Activated CD8-positive, alpha-beta T cell treated with anti-CD3 and anti-CD28 coated beads for 36 hours (primary cell): ENCODE data around the gene GLO1. TPM values are rescaled to one million over a fixed set of nuclear protein-coding genes. Genes with fewer than 3 reads are reported as not detected.

Experiments used
- ATAC-seq: fragments of 200-7000 bp; cut with Tn5 transposase; one replicate; pipeline ENCODE4 v1.10.0; 2021; ENCODE audit warnings: mild to moderate bottlenecking, moderate library complexity
- CTCF ChIA-PET: fragments of 350-600 bp; sonication (Branson Sonifier 250); formaldehyde crosslinking; loops from one replicate; lab custom pipeline; 2021; ENCODE audit warnings: antibody characterized with exemption; lab: Charles Lee
- POLR2A ChIA-PET: fragments of 350-600 bp; sonication (Branson Sonifier 250); formaldehyde crosslinking; loops from one replicate; lab custom pipeline; 2021; ENCODE audit warnings: antibody characterized with exemption; lab: Charles Lee
- DNase-seq: peaks from one replicate; pipeline ENCODE4 v3.0.0-alpha.2; 2020
- H3K27ac Mint-ChIP-seq: one replicate; pipeline ENCODE4 v1.8.0; 2021; ENCODE audit warnings: mild to moderate bottlenecking, mixed read lengths
- H3K27me3 Mint-ChIP-seq: one replicate; pipeline ENCODE4 v1.8.0; 2021; ENCODE audit warnings: mixed read lengths
- H3K36me3 Mint-ChIP-seq: one replicate; pipeline ENCODE4 v1.8.0; 2021; ENCODE audit warnings: low read depth, mixed read lengths
- H3K4me1 Mint-ChIP-seq: one replicate; pipeline ENCODE4 v1.8.0; 2021; ENCODE audit warnings: low read depth, mixed read lengths
- H3K4me3 Mint-ChIP-seq: one replicate; pipeline ENCODE4 v1.8.0; 2021; ENCODE audit warnings: mild to moderate bottlenecking, moderate library complexity, mixed read lengths
- H3K9me3 Mint-ChIP-seq: one replicate; pipeline ENCODE4 v1.8.0; 2021; ENCODE audit warnings: mixed read lengths
- CTCF ChIP-seq: fragments of 200-600 bp; IDR thresholded peaks from one replicate; pipeline ENCODE4 v1.8.0; 2022; ENCODE audit warnings: antibody characterized with exemption, mild to moderate bottlenecking
- intact Hi-C: fragments of 100-400 bp; cut with micrococcal nuclease; formaldehyde crosslinking; loops from one replicate; pipeline ENCODE4 v1.10.0; 2022
- total RNA-seq, 2 experiments: library from RNA; stranded (reverse); gene quantifications; one replicate each; pipeline ENCODE4 v1.2.3, GENCODE V29; 2021

The GLO1 gene
- total RNA-seq, 2 experiments from 2014 or later, result 135 to 142 TPM

- TF ChIP-seq CTCF, result no peak
- ATAC-seq (no peak), DNase-seq (no peak)
- Mint-ChIP-seq H3K4me3 (no peak overlapping the region), H3K4me1 (peaks cover 4% of the 10 kb centered on the region), H3K9me3 (no peaks in the 10 kb centered on the region), H3K27ac (no peak overlapping the region), H3K27me3 (no peaks in the 10 kb centered on the region), H3K36me3 (peaks cover 37% of the 10 kb centered on the region)
- ChIA-PET POLR2A (no interaction called here), CTCF (no interaction called here)
- intact Hi-C loops, result no loop called here
Observed at GRCh38 chr6:38681850-38682249, 21.1 kb downstream of the GLO1 start.

GRCh38 chr6:38679668-38680067 lies 23.3 kb downstream of the GLO1 start:
- no peak for TF ChIP-seq CTCF
- Mint-ChIP-seq H3K4me3 (no peak overlapping the region), H3K9me3 (no peaks in the 10 kb centered on the region), H3K27ac (no peak overlapping the region), H3K4me1 (peaks cover 3% of the 10 kb centered on the region), H3K36me3 (peaks cover 47% of the 10 kb centered on the region), H3K27me3 (no peaks in the 10 kb centered on the region)
- ChIA-PET CTCF (no interaction called here), POLR2A (no interaction called here)
- no peak for ATAC-seq
- intact Hi-C loops, result loop anchor here (10.0 kb wide), 1 partner anchor 165 kb away; no protein-coding TSS in a partner anchor
- DNase-seq, result no peak

GRCh38 chr6:38678178-38678760 lies 24.7 kb downstream of the GLO1 start:
- Mint-ChIP-seq H3K36me3 (peaks cover 49% of the 10 kb centered on the region), H3K4me1 (peaks cover 14% of the 10 kb centered on the region), H3K27ac (no peak overlapping the region), H3K27me3 (no peaks in the 10 kb centered on the region), H3K9me3 (peaks cover 2% of the 10 kb centered on the region), H3K4me3 (no peak overlapping the region)
- no peak for DNase-seq
- TF ChIP-seq CTCF, result no peak
- intact Hi-C loops, result loop anchor here (10.0 kb wide), 1 partner anchor 163 kb away; no protein-coding TSS in a partner anchor
- ChIA-PET POLR2A (interaction anchor here (0.6 kb wide), 1 partner anchor 653 kb away, joined by 3 read pairs; no protein-coding TSS in a partner anchor), CTCF (no interaction called here)
- ATAC-seq, result no peak

- Mint-ChIP-seq H3K27me3 (no peaks in the 10 kb centered on the region), H3K4me1 (peaks cover 21% of the 10 kb centered on the region), H3K4me3 (no peak overlapping the region), H3K36me3 (peaks cover 46% of the 10 kb centered on the region), H3K27ac (peak overlapping the region; percentile 25), H3K9me3 (peaks cover 2% of the 10 kb centered on the region)
- CTCF ChIA-PET, result interaction anchor here (1.4 kb wide), 1 partner anchor 11 kb away, joined by 4 read pairs; no protein-coding TSS in a partner anchor
- DNase-seq (no peak), ATAC-seq (no peak)
- no peak for TF ChIP-seq CTCF
- intact Hi-C loops, result loop anchor here (10.0 kb wide), 1 partner anchor 162 kb away; no protein-coding TSS in a partner anchor
- POLR2A ChIA-PET, result no interaction called here
Observed at GRCh38 chr6:38676974-38677544, 25.9 kb downstream of the GLO1 start.
